ENCODE results near the gene MEGF9.

GRCh38 chr9:120556775-120557174 lies 157.5 kb downstream of the MEGF9 start:
- TF ChIP-seq CTCF (IDR thresholded peaks at IDR 0.05): no peak
- no peak for TF ChIP-seq MAX (IDR thresholded peaks at IDR 0.05; ENCODE audit: low read depth)
- no peak for TF ChIP-seq FOSL2 (IDR thresholded peaks at IDR 0.05; ENCODE audit: borderline replicate concordance, low read depth)
- TF ChIP-seq EP300 (IDR thresholded peaks at IDR 0.05; ENCODE audit: borderline replicate concordance in 1 of 2, low read depth in 1 of 2, low read length in 1 of 2): no peak
- TF ChIP-seq CHD2 (IDR thresholded peaks at IDR 0.05; ENCODE audit: low read length, partially characterized antibody): no peak
- TF ChIP-seq GATA2 (CRISPR knock-in tag; IDR thresholded peaks at IDR 0.05): no peak
- TF ChIP-seq JUND (IDR thresholded peaks at IDR 0.05): no peak
- TF ChIP-seq POLR2AphosphoS5 (IDR thresholded peaks at IDR 0.05; ENCODE audit: low read depth, low read length): no peak

All from SK-N-SH (cell line).